GM10266 (cell line): ENCODE results near the gene DTWD1.

Experiments
- DNase-seq: peaks from one replicate; pipeline ENCODE4 v3.0.0; 2012; ENCODE audit errors: extremely low spot score
- TF ChIP-seq, protein P1 (sequence below): IDR thresholded peaks from 2 replicates; pipeline ENCODE4 v1.5.1; 2012; ENCODE audit warnings: mild to moderate bottlenecking, low read depth; ENCODE audit not compliant: control insufficient read depth, insufficient read depth; ENCODE audit errors: missing control alignments

DTWD1 gene

DNA sequence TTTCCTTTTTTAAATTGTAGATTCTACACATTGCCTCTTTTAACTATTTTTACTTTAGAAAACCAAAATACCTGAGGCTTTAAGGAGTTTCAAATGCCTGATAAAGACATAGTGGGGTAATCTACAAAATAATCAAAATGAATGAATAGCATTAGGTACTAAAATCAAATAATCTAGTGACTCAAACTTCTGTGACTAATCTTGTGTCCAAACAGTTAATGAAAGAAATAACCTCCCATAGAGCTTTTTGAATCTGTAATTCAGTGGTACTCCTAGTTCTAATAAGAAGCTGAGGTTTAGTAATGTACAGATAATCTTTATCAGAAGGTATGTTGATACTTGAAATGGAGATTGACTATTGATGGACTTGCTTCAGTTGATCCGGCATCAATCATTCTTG lies 53.0 kb downstream of the DTWD1 start:
- TF ChIP-seq, protein P1, sequence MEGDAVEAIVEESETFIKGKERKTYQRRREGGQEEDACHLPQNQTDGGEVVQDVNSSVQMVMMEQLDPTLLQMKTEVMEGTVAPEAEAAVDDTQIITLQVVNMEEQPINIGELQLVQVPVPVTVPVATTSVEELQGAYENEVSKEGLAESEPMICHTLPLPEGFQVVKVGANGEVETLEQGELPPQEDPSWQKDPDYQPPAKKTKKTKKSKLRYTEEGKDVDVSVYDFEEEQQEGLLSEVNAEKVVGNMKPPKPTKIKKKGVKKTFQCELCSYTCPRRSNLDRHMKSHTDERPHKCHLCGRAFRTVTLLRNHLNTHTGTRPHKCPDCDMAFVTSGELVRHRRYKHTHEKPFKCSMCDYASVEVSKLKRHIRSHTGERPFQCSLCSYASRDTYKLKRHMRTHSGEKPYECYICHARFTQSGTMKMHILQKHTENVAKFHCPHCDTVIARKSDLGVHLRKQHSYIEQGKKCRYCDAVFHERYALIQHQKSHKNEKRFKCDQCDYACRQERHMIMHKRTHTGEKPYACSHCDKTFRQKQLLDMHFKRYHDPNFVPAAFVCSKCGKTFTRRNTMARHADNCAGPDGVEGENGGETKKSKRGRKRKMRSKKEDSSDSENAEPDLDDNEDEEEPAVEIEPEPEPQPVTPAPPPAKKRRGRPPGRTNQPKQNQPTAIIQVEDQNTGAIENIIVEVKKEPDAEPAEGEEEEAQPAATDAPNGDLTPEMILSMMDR, result no peak
- no peak for DNase-seq

DNA sequence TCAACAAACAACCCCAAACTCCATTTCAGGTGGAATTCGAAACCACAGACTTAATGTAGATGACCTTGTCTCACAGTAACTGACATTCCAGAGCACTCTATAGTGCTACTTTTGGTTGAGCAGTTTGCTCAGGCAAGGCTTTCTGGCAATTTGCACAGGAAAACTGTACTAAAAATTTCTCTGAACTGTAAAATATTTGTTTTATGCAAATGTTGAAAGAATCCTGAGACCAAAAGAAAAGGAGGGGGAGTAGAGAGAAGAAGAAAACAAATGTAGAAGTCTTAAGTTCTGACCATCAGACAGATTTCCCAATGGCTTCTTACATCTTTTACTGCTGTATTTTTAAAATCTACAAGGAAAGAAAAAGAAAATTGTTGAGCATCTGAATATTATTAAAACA lies 53.5 kb downstream of the DTWD1 start:
- TF ChIP-seq, protein P1, result no peak
- DNase-seq, result no peak

DNA sequence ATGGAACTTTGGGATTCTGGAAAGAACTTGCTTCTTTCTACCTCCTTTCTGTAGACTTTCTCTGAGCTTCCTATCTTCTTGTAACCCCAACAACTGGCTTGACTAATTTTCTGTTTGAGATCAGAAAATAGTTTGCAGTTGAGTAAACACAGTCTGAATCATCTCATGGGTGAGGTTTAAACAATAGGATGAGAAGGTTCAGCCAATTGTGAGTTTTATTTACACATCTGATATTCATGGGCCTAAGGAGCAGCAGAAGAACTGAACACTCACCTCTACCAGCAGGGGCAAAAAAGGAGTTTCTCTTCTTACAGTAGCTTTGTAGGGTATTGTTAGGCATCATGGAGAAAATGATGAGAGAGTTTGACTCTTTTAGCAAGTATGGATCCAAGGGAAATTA lies 54.2 kb downstream of the DTWD1 start:
- TF ChIP-seq, protein P1, result no peak
- no peak for DNase-seq

DNA sequence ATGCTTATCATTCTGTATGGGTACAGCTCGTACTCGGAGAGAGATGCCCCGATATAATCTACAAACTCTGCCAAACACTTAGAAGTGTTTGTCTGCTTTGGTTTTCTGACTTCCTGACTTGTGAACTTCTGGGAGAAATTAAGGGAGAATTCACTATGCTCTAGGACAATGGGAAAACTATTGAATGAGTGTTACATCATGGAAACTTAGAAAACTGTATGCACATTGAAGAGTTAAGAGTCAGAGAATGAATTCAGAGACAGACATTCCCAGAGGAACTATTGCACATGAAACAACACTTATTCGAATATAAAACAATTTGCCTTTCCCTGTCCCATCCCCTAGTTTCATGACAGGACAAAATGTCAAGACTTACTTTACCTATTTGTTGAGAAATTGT lies 57.8 kb downstream of the DTWD1 start:
- DNase-seq, result no peak
- TF ChIP-seq, protein P1, result no peak

DNA sequence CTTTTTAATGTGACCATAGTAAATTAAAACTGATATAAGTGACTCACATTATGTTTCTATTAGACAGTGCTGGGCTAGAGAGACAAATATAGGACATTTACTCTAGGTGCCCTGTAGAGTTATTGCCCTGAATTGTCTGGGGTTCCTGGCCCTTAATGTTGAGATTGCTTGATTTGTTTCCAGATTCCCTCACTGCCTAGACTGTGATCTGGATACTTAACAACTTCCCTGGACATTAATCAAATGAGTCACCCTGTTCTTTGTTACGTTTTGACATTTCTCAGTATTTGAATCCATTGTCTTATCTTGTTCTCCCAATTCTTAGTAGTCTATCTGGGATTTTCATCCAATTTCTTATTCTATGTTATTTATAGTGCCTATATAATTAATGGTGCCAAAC lies 65.8 kb downstream of the DTWD1 start:
- TF ChIP-seq, protein P1, result no peak
- DNase-seq, result no peak

DNA sequence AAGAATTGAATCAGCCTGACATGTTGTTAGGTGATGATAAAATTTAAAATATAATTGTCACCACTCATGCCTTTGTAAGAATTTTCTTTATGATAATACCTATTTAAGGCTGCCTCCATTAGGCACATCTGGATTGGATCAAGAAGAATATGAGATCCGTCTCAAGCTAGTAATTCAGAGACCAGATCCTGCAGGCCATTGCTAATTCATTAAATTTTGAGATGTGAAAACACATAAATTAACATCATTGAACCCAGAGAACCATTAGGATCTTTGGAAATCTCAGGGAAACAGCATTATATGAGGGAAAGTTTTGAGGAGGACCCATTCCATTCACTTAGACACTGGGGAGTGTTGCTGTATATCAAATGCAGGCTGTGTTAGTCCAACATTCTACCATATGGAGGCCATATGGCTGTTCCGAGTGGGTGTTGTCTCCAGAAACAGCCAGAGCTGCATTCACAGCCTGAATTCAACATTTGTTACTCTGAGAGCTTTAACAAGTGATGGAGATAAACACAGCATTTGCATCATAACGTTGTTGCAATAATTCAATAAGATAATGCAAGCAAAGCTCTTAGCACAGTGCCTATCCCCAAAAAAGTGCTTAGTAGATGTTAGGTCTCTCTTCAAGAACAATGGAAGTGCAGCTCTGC lies 67.4 kb downstream of the DTWD1 start:
- TF ChIP-seq, protein P1, result no peak

DNA sequence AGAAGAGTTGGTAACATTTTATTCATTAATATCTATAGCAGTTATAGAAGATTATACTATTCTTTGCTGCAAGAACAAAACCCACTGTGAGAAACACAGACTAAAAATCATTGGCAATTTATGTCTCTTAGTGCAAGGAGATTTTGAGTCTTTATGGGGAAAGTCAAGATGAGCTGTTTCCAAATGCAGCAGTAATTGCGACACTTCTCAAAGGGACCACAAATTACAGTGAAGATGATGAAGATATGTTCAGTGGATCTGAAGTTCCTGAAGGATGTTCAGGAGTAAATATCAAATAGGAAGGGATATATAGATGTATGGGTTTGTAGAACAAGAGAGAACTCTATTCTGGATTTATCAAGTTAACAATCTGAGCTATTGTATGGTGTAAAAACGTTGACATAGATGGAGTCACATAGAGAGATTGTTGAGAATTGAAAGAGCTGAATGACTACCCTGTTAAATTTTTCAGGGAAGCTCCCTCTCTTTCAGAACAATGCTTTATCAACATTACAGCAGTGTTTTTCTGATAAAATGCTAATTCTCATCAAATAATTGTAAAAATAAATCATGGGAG lies 71.8 kb downstream of the DTWD1 start:
- DNase-seq, result no peak
- TF ChIP-seq, protein P1, result no peak

More for the DNA sequence above, 67.4 kb downstream of the DTWD1 start:
- DNase-seq, result no peak
